DMS 273 (cell line): Measurements from ENCODE around the gene ZDHHC7.

Experiments used
- DNase-seq: peaks from one replicate; lab custom pipeline; 2025; ENCODE audit not compliant: unreplicated experiment; lab: John Stamatoyannopoulos, UW

Gene ZDHHC7

GRCh38 chr16:84999857-85000480, 11.4 kb downstream of the ZDHHC7 start:
- DNase-seq, result no peak

DNA sequence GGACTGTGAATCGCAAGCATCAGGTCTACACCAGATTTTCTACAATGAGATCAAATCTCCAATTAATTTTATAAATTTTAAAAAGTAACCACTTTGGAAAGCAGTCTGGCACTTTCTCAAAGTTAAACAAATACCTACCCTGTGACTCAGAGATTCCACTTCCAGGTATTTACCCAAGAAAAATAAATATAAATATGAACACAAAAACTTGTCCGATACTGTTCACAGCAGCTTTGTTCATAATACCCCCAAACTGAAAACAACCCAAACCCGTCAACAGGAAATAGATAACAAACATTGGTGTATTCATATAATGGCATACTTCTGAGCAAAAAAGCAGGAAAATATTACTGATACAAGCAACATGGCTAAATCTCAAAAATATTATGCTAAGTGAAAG, 12.1 kb downstream of the ZDHHC7 start:
- DNase-seq, result no peak

GRCh38 chr16:84996365-84996764, 15.0 kb downstream of the ZDHHC7 start:
- no peak for DNase-seq

GRCh38 chr16:84995663-84996062, 15.7 kb downstream of the ZDHHC7 start:
- DNase-seq, result no peak

DNA sequence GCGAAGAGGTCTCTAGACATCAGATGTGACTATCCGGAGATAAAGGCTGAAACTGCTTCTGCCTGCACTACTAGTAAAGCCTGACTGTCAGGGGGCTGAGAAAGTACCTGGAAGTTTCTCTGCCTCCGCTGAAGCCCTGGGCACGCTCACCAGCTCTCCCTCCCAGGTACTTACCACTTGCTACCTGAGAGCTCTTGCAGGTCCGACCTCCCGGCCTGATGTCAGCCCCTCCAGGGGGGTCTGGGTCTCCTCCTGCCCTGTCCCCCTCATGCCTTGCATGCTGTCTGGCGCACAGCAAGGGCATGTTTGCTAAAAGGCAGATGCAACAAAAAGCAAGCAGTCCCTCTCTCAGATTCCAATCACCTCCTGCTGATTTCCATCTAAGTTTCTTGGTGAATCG, 17.4 kb downstream of the ZDHHC7 start:
- no peak for DNase-seq

- no peak for DNase-seq
These were observed 18.6 kb downstream of the ZDHHC7 start for GRCh38 chr16:84992717-84993075.

GRCh38 chr16:84990782-84991181, 20.6 kb downstream of the ZDHHC7 start:
- no peak for DNase-seq

GRCh38 chr16:84989749-84990620, 21.4 kb downstream of the ZDHHC7 start:
- DNase-seq, result no peak

DNA sequence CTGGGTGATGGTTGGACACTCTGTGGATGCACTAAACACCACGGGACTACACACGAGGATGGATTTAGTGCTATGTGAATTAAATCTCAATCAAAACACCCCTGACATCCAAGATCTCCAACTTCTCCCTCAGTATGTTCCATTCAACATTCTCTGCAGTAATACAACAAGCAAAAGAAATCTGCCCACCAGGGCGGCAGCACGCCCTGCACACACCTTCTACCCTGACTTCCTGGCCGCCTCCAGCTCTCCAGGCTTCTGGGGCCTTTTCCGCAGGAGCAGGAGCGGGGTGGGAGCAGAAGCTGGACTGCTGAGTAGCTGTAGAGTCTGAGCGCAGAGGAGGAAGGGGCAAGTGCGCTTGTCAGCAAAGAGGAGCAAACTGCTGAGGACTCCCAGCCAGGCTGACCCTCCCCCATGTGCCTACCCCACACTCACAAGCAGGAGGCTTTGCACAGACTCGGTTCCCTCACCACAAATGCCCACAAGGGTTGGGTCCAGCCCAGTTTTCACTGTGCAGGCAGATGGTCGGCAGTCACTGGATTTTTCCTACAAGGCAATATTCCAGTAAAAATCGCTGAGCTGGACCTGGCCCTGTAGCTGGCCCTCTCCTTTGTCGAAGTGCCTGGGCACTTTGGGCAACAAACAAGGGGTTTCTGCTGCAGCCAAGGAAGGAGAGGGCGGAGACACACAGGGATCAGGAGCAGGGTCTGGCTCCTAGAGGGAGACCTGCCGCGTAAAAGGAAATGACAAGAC, 22.8 kb downstream of the ZDHHC7 start:
- no peak for DNase-seq

GRCh38 chr16:84986879-84987278, 24.5 kb downstream of the ZDHHC7 start:
- DNase-seq, result no peak

GRCh38 chr16:84986102-84986501, 25.2 kb downstream of the ZDHHC7 start:
- no peak for DNase-seq

- no peak for DNase-seq
These were observed 26.0 kb downstream of the ZDHHC7 start for GRCh38 chr16:84985079-84986065.

- DNase-seq, result peak; percentile 54
These were observed 28.9 kb downstream of the ZDHHC7 start for GRCh38 chr16:84982434-84982833.

GRCh38 chr16:84979516-84979915, 31.8 kb downstream of the ZDHHC7 start:
- no peak for DNase-seq

GRCh38 chr16:84976644-84977400, 34.5 kb downstream of the ZDHHC7 start:
- DNase-seq, result no peak

- no peak for DNase-seq
These were observed 35.8 kb downstream of the ZDHHC7 start for GRCh38 chr16:84975522-84975921.

DNA sequence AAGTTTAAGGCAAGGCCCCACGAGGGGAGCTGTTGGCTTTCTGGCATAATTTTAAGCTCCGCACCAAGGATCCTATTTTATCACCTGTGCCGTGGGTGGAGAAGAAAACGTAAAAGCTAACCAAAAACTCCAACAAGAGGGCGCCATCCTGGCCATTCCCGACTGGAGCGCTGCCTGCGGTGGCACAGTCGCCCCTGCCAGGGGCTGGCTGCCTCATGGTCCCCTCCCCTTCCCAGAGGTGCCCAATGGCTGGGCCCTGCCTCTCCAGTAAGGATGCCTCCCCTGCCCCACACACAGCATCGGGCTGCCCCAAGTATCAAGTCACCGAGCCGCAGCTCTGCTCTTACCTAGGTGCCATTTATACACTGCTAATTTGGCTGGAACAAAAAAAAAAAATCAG, 36.3 kb downstream of the ZDHHC7 start:
- no peak for DNase-seq

DNA sequence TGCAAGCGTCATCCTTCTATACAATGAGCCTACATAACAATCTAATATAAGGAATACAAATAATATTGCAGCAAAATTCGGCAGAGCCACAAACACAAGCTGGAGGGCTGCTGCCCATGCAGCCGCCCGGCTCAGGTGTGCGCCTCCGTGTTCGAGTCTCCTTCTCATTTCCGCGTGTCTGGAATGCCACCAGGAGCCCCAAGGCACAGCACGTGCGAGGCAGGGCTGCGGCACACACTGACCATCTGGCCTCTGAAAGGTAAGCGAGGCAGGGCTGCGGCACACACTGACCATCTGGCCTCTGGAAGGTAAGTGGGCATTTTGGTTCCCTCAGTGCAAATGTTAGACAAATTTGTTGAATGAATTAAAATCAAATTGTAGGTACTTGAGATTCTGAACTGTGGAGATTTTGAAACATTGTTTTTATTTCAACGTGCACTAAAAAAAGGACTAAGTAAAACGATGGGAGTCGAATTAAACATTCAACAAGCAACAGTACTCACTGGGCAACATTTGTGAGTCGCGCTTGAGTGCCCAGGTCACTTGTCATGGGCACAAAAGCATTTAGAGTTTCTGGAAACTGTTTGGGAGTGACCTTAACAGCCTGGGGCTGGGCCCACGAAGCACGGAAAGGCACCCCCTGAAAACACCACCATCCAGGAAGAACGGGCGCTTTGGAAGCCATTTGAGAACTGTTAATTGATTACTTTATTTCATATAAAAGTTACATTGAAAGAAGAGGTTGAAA, 37.4 kb downstream of the ZDHHC7 start:
- peak; percentile 29 for DNase-seq

GRCh38 chr16:84973236-84973635, 38.1 kb downstream of the ZDHHC7 start:
- no peak for DNase-seq
